22Rv1 (cell line): Measurements from ENCODE around the gene INKA1.

Experiments used
- H3K27ac ChIP-seq: fragments of 450-650 bp; 2 replicates; pipeline ENCODE4 v1.5.1; 2017
- CTCF ChIP-seq: fragments of 450-650 bp; IDR thresholded peaks from 2 replicates; pipeline ENCODE4 v1.5.1; 2017; ENCODE audit warnings: mild to moderate bottlenecking
- ZFX ChIP-seq: fragments of 450-650 bp; IDR thresholded peaks from 2 replicates; pipeline ENCODE4 v1.6.1; 2017; ENCODE audit warnings: antibody characterized with exemption, borderline replicate concordance

Gene INKA1

GRCh38 chr3:49787536-49787935, 15.5 kb upstream of the INKA1 start:
- no peak for TF ChIP-seq CTCF
- no peak for TF ChIP-seq ZFX
- peak overlapping the region; percentile 71 for H3K27ac ChIP-seq

- no peak for TF ChIP-seq CTCF
- TF ChIP-seq ZFX, result no peak
- H3K27ac ChIP-seq, result no peak overlapping the region
Observed at GRCh38 chr3:49788056-49788455, 15.0 kb upstream of the INKA1 start.

GRCh38 chr3:49790626-49791411, 12.2 kb upstream of the INKA1 start:
- H3K27ac ChIP-seq, result no peak overlapping the region
- TF ChIP-seq ZFX (no peak), CTCF (no peak)

- no peak for TF ChIP-seq CTCF
- no peak for TF ChIP-seq ZFX
- no peak overlapping the region for H3K27ac ChIP-seq
Observed at GRCh38 chr3:49791571-49791970, 11.5 kb upstream of the INKA1 start.

- H3K27ac ChIP-seq, result no peak overlapping the region
- TF ChIP-seq CTCF (no peak), ZFX (no peak)
Observed at GRCh38 chr3:49792371-49793150, 10.5 kb upstream of the INKA1 start.

GRCh38 chr3:49793486-49794085, 9.5 kb upstream of the INKA1 start:
- H3K27ac ChIP-seq, result no peak overlapping the region
- TF ChIP-seq CTCF (no peak), ZFX (no peak)
